K562 (cell line): ENCODE results near the gene POP5. TPM values are rescaled to one million over a fixed set of nuclear protein-coding genes. Genes with fewer than 3 reads are reported as not detected.

Experiments used
- ATAC-seq: fragments of 200-7000 bp; cut with Tn5 transposase; 3 replicates; pipeline ENCODE4 v1.9.1; 2020; ENCODE audit warnings: moderate library complexity
- BruUV-seq: library from RNA; stranded (reverse); fragments of 400-500 nt; replicated peaks from 2 replicates; lab custom pipeline; 2021; lab: Mats Ljungman, UMichigan
- CTCF ChIA-PET: fragments of 300-600 bp; formaldehyde crosslinking; extraction: SDS; loops from one replicate; lab custom pipeline; 2021; ENCODE audit warnings: low intra/inter-chr PET ratio; lab: Yijun Ruan, JAX
- POLR2A ChIA-PET: fragments of 300-600, 350-650 bp; sonication (Branson Sonifier 250); formaldehyde crosslinking; extraction: SDS; loops from one replicate; lab custom pipeline; 2021; ENCODE audit warnings: antibody characterized with exemption, inconsistent platforms; lab: Yijun Ruan, JAX
- DNase-seq, 4 experiments: peaks; one replicate each; pipeline versions ENCODE4 v3.0.0 to v3.0.0-alpha.2; 2011 to 2018; ENCODE audit warnings: low spot score in 3 of 4, mixed read lengths in 3 of 4; ENCODE audit errors: extremely low read depth in 1 of 4
- FAIRE-seq: peaks from 2 replicates; lab custom pipeline; 2011; peaks lifted over from hg19 to GRCh38; lab: Jason Lieb, UNC
- H2AFZ ChIP-seq: 2 replicates; pipeline ENCODE4 v1.6.0; 2011; ENCODE audit warnings: low read depth, low read length, control low read depth, inconsistent platforms
- H3K27ac ChIP-seq: fragments of 200-600 bp; 3 replicates; pipeline ENCODE4 v1.8.0; 2011; ENCODE audit warnings: low read depth, mild to moderate bottlenecking, control low read depth, inconsistent platforms, low read length, moderate library complexity, mixed read lengths; ENCODE audit errors: extremely low read depth
- H3K27me3 ChIP-seq, 2 experiments: fragments of 300-600 bp in 1 of 2; 2 replicates in 1 of 2; 3 replicates in 1 of 2; pipeline versions ENCODE4 v1.6.0 to v1.8.0; 2011; ENCODE audit warnings: inconsistent platforms in 2 of 2, low read length in 2 of 2, mild to moderate bottlenecking in 1 of 2, mixed read lengths in 1 of 2, moderate library complexity in 1 of 2; ENCODE audit not compliant: control insufficient read depth in 2 of 2, insufficient read depth in 2 of 2
- H3K36me3 ChIP-seq: fragments of 300-600 bp; 3 replicates; pipeline ENCODE4 v1.8.0; 2011; ENCODE audit warnings: mild to moderate bottlenecking, low read length, inconsistent platforms; ENCODE audit not compliant: control insufficient read depth, insufficient read depth
- H3K4me1 ChIP-seq, 2 experiments: fragments of 200-600 bp in 1 of 2; replicated peaks in 1 of 2; 2 replicates in 1 of 2; 3 replicates in 1 of 2; pipeline versions ENCODE4 v1.5.1 to v1.8.0; 2011; ENCODE audit warnings: inconsistent platforms in 2 of 2, low read length in 2 of 2, mild to moderate bottlenecking in 1 of 2, mixed read lengths in 1 of 2, moderate library complexity in 1 of 2; ENCODE audit not compliant: control insufficient read depth in 2 of 2, insufficient read depth in 2 of 2
- H3K4me2 ChIP-seq: 2 replicates; pipeline ENCODE4 v1.6.1; 2011; ENCODE audit warnings: low read length, control low read depth, inconsistent platforms, mixed read lengths; ENCODE audit not compliant: insufficient read depth
- H3K4me3 ChIP-seq: fragments of 200-600 bp; sonication (generic), shearing (Covaris generic); 2 replicates; pipeline ENCODE4 v1.5.1; 2016; ENCODE audit warnings: control low read depth, inconsistent platforms
- H3K79me2 ChIP-seq: fragments of 200-600 bp; 3 replicates; pipeline ENCODE4 v1.8.0; 2011; ENCODE audit warnings: low read length, inconsistent platforms; ENCODE audit not compliant: control insufficient read depth, insufficient read depth
- H3K9ac ChIP-seq, 2 experiments: 2 replicates each; pipeline versions ENCODE4 v1.6.0 to v1.6.1; 2011; ENCODE audit warnings: low read depth in 2 of 2, low read length in 2 of 2, control low read depth in 1 of 2, inconsistent platforms in 1 of 2, mild to moderate bottlenecking in 1 of 2, mixed read lengths in 1 of 2; ENCODE audit not compliant: insufficient read depth in 1 of 2
- H3K9me1 ChIP-seq: one replicate; pipeline ENCODE4 v1.6.0; 2011; ENCODE audit warnings: inconsistent platforms, mild to moderate bottlenecking, low read length, moderate library complexity; ENCODE audit not compliant: control insufficient read depth, insufficient read depth
- H3K9me3 ChIP-seq: replicated peaks from 2 replicates; pipeline ENCODE4 v1.5.1; 2011; ENCODE audit warnings: low read depth, low read length, inconsistent platforms; ENCODE audit not compliant: control insufficient read depth, insufficient read depth
- H4K20me1 ChIP-seq: replicated peaks from 2 replicates; pipeline ENCODE4 v1.6.1; 2011; ENCODE audit warnings: low read length, inconsistent platforms, mixed read lengths; ENCODE audit not compliant: control insufficient read depth, insufficient read depth
- CBX5 ChIP-seq: IDR thresholded peaks from 2 replicates; pipeline ENCODE4 v1.6.1; 2014; ENCODE audit warnings: low read depth, borderline replicate concordance
- MYNN ChIP-seq, 2 experiments: sonication (generic); formaldehyde crosslinking in 1 of 2; IDR thresholded peaks; 2 replicates each; pipeline versions ENCODE4 v1.5.0 to v1.6.1; 2016 to 2020; ENCODE audit warnings: antibody characterized with exemption in 1 of 2, missing genetic modification reagents in 1 of 2
- OTX1 ChIP-seq: fragments of 450-650 bp; formaldehyde crosslinking; IDR thresholded peaks from 2 replicates; pipeline ENCODE4 v1.4.0; 2022; ENCODE audit warnings: mild to moderate bottlenecking
- SMAD2 ChIP-seq: fragments of 150-350 bp; IDR thresholded peaks from 2 replicates; pipeline ENCODE4 v1.6.1; 2014; ENCODE audit warnings: low read depth, mild to moderate bottlenecking, low read length
- ZC3H8 ChIP-seq: fragments of 450-650 bp; IDR thresholded peaks from 2 replicates; pipeline ENCODE4 v1.6.1; 2017
- ZNF134 ChIP-seq: fragments of 250-450 bp; sonication (Bioruptor Pico); conservative IDR thresholded peaks from 2 replicates; pipeline ENCODE4 v1.4.0; 2020
- WGBS: fragments of 100-300 bp; shearing (Covaris generic); methylation state at CpG from one replicate; pipeline ENCODE4 v1.1.6; 2016; ENCODE audit warnings: low coverage, mixed read lengths; ENCODE audit not compliant: insufficient coverage; ENCODE audit errors: missing lambda C conversion rate; 5-methylcytosine and 5-hydroxymethylcytosine counted together
- in situ Hi-C: fragments of 300-500 bp; cut with MboI; formaldehyde crosslinking; loops from 4 replicates; pipeline ENCODE4 v1.15.0; 2018; ENCODE audit warnings: inconsistent platforms, mixed read lengths
- intact Hi-C: fragments of 100-400 bp; cut with micrococcal nuclease; formaldehyde crosslinking; loops from 2 replicates; pipeline ENCODE4 v1.14.2; 2022
- polyA plus RNA-seq, 8 experiments: library from polyadenylated mRNA; depleted of rRNA in 4 of 8; stranded (reverse) in 5 of 8; unstranded in 3 of 8; fragments of >200 nt; fragmentation: Nextera tagmentation in 2 of 8; fragmentation: Illumina TruSeq in 1 of 8; extraction: Ambion mirVana in 2 of 8; extraction: Trizol in 1 of 8; gene quantifications; 2 replicates each; pipeline versions ENCODE4 v1.2.1 to v1.2.3, GENCODE V29; 2011 to 2014; ENCODE audit warnings: inconsistent platforms in 1 of 8, missing spikeins in 1 of 8
- total RNA-seq, 7 experiments: library from RNA; depleted of rRNA in 6 of 7; stranded (reverse); fragments of >200 nt in 6 of 7; fragmentation: Illumina TruSeq in 2 of 7; extraction: Trizol in 2 of 7; gene quantifications; 2 replicates each; pipeline versions ENCODE4 v1.2.1 to v1.2.3, GENCODE V29; 2011 to 2021; ENCODE audit warnings: low replicate concordance in 1 of 7
- TF ChIP-seq, protein P1 (sequence below): fragments of 250-450 bp; sonication (Bioruptor Pico); IDR thresholded peaks from 2 replicates; pipeline ENCODE4 v1.5.1; 2021; ENCODE audit warnings: mild to moderate bottlenecking
- TF ChIP-seq, protein P2 (sequence below), 2 experiments: fragments of 450-650 bp in 1 of 2; sonication (generic) in 1 of 2; formaldehyde crosslinking; conservative IDR thresholded peaks; 2 replicates each; pipeline versions ENCODE4 v1.4.0 to v1.8.1; 2020 to 2022; ENCODE audit warnings: mild to moderate bottlenecking in 1 of 2, missing genetic modification reagents in 1 of 2
- TF ChIP-seq, protein P3 (sequence below): sonication (generic); formaldehyde crosslinking; IDR thresholded peaks from 2 replicates; pipeline ENCODE4 v1.4.0; 2020; ENCODE audit warnings: mild to moderate bottlenecking, missing genetic modification reagents
- TF ChIP-seq, protein P4 (sequence below): fragments of 250-450 bp; sonication (Bioruptor Pico); IDR thresholded peaks from 2 replicates; pipeline ENCODE4 v1.4.0; 2020; ENCODE audit warnings: mild to moderate bottlenecking, moderate library complexity
- TF ChIP-seq, protein P5 (sequence below): fragments of 450-650 bp; formaldehyde crosslinking; IDR thresholded peaks from 2 replicates; pipeline ENCODE4 v1.4.0; 2022; ENCODE audit warnings: missing genetic modification characterization

POP5 gene
- total and polyA plus RNA-seq, 9 of the 15 experiments (the other 6 are each of a cell fraction or from before 2014, with no cell fraction given): 57.5 to 253 (median 73.8) TPM

DNA sequence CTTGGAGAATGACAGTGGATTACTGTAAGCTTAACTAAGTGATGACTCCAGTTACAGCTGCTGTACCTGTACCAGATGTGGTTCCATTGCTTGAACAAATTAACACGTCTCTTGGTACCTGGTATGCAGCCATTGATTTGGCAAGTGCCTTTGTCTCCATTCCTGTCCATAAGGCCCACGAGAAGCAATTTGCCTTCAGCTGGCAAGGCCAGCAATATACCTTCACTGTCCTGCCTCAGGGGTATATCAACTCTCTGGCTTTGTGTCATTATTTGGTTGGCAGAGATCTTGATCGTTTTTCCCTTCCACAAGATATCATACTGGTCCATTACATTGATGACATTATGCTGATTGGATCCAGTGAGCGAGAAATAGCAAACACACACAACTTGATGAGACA is 29.4 kb upstream of the POP5 start:
- Histone ChIP-seq H3K4me2 (no peak overlapping the region), H3K9ac (no peak overlapping the region), H3K9me1 (no peaks in the 10 kb centered on the region), H3K36me3 (no peaks in the 10 kb centered on the region), H3K27me3 (peaks cover 3 to 22% of the 10 kb centered on the region in 2 experiments; a peak in 3 of 5 replicates), H3K27ac (no peak overlapping the region), H2AFZ (no peak overlapping the region), H3K4me3 (no peak overlapping the region), H3K79me2 (no peaks in the 10 kb centered on the region), H3K4me1 (peaks cover 0 to 2% of the 10 kb centered on the region in 2 experiments; a peak in 2 of 5 replicates), H3K9me3 (no peaks in the 10 kb centered on the region), H4K20me1 (no peaks in the 10 kb centered on the region)
- intact Hi-C loops (no loop called here), in situ Hi-C loops (no loop called here)
- ATAC-seq (no peak), FAIRE-seq (no peak), DNase-seq (no peak)
- 6% methylated on average over 4 of the region's 4 CpGs for WGBS
- BruUV-seq: no TSS peak
- POLR2A ChIA-PET: no interaction called here
- CTCF ChIA-PET: no interaction called here
- TF ChIP-seq, protein P1, sequence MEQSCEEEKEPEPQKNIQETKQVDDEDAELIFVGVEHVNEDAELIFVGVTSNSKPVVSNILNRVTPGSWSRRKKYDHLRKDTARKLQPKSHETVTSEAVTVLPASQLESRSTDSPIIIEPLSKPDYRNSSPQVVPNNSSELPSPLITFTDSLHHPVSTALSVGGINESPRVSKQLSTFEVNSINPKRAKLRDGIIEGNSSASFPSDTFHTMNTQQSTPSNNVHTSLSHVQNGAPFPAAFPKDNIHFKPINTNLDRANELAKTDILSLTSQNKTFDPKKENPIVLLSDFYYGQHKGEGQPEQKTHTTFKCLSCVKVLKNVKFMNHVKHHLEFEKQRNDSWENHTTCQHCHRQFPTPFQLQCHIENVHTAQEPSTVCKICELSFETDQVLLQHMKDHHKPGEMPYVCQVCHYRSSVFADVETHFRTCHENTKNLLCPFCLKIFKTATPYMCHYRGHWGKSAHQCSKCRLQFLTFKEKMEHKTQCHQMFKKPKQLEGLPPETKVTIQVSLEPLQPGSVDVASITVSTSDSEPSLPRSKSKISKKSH (CRISPR knock-in tag): no peak
- TF ChIP-seq, protein P2, sequence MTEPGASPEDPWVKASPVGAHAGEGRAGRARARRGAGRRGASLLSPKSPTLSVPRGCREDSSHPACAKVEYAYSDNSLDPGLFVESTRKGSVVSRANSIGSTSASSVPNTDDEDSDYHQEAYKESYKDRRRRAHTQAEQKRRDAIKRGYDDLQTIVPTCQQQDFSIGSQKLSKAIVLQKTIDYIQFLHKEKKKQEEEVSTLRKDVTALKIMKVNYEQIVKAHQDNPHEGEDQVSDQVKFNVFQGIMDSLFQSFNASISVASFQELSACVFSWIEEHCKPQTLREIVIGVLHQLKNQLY (CRISPR knock-in tag; conservative IDR thresholded peaks at IDR 0.05): no peak
- no peak for TF ChIP-seq ZC3H8
- TF ChIP-seq, protein P3, sequence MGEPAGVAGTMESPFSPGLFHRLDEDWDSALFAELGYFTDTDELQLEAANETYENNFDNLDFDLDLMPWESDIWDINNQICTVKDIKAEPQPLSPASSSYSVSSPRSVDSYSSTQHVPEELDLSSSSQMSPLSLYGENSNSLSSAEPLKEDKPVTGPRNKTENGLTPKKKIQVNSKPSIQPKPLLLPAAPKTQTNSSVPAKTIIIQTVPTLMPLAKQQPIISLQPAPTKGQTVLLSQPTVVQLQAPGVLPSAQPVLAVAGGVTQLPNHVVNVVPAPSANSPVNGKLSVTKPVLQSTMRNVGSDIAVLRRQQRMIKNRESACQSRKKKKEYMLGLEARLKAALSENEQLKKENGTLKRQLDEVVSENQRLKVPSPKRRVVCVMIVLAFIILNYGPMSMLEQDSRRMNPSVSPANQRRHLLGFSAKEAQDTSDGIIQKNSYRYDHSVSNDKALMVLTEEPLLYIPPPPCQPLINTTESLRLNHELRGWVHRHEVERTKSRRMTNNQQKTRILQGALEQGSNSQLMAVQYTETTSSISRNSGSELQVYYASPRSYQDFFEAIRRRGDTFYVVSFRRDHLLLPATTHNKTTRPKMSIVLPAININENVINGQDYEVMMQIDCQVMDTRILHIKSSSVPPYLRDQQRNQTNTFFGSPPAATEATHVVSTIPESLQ: no peak
- TF ChIP-seq MYNN (IDR thresholded peaks at IDR 0.05): no peak
- TF ChIP-seq MYNN (CRISPR knock-in tag; IDR thresholded peaks at IDR 0.05): no peak
- TF ChIP-seq OTX1 (CRISPR knock-in tag): no peak
- TF ChIP-seq, protein P4, sequence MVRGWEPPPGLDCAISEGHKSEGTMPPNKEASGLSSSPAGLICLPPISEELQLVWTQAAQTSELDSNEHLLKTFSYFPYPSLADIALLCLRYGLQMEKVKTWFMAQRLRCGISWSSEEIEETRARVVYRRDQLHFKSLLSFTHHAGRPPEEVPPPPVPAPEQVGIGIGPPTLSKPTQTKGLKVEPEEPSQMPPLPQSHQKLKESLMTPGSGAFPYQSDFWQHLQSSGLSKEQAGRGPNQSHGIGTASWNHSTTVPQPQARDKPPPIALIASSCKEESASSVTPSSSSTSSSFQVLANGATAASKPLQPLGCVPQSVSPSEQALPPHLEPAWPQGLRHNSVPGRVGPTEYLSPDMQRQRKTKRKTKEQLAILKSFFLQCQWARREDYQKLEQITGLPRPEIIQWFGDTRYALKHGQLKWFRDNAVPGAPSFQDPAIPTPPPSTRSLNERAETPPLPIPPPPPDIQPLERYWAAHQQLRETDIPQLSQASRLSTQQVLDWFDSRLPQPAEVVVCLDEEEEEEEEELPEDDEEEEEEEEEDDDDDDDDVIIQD (CRISPR knock-in tag): no peak
- no peak for TF ChIP-seq SMAD2
- no peak for TF ChIP-seq CBX5
- no peak for TF ChIP-seq ZNF134 (CRISPR knock-in tag)
- TF ChIP-seq, protein P5, sequence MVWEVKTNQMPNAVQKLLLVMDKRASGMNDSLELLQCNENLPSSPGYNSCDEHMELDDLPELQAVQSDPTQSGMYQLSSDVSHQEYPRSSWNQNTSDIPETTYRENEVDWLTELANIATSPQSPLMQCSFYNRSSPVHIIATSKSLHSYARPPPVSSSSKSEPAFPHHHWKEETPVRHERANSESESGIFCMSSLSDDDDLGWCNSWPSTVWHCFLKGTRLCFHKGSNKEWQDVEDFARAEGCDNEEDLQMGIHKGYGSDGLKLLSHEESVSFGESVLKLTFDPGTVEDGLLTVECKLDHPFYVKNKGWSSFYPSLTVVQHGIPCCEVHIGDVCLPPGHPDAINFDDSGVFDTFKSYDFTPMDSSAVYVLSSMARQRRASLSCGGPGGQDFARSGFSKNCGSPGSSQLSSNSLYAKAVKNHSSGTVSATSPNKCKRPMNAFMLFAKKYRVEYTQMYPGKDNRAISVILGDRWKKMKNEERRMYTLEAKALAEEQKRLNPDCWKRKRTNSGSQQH (CRISPR knock-in tag): no peak
